Endothelial cell of umbilical vein (primary cell): ENCODE measurements around the gene C19orf85.

ENCODE experiments used
- EZH2 ChIP-seq: IDR thresholded peaks from 2 replicates; pipeline ENCODE4 v1.6.1; 2012; ENCODE audit warnings: borderline replicate concordance, low read depth, mild to moderate bottlenecking, moderate library complexity, low read length, inconsistent platforms; ENCODE audit not compliant: severe bottlenecking
- MYC ChIP-seq: IDR thresholded peaks from one replicate; pipeline ENCODE4 v1.6.1; 2011; ENCODE audit warnings: mild to moderate bottlenecking, low read depth, low read length
- POLR2A ChIP-seq: IDR thresholded peaks from 2 replicates; pipeline ENCODE4 v1.6.1; 2012; ENCODE audit warnings: low read depth, mild to moderate bottlenecking, control low read depth, low read length
- POLR2AphosphoS5 ChIP-seq: IDR thresholded peaks from 2 replicates; pipeline ENCODE4 v1.6.1; 2012; ENCODE audit warnings: low read depth, mild to moderate bottlenecking, control low read depth, low read length, moderate library complexity; ENCODE audit not compliant: insufficient read depth
- TF ChIP-seq, protein P1 (sequence below): IDR thresholded peaks from 2 replicates; pipeline ENCODE4 v1.6.1; 2011; ENCODE audit not compliant: insufficient read depth, insufficient read length
- TF ChIP-seq, protein P2 (sequence below), 2 donors: IDR thresholded peaks; 1 replicate in 1 of 2; 2 replicates in 1 of 2; pipeline ENCODE4 v1.5.1; 2011; ENCODE audit warnings: low read length in 2 of 2, mild to moderate bottlenecking in 2 of 2, moderate library complexity in 2 of 2, control low read depth in 1 of 2, inconsistent platforms in 1 of 2, low read depth in 1 of 2; ENCODE audit not compliant: insufficient read depth in 1 of 2; ENCODE audit errors: extremely low read depth in 1 of 2

DNA sequence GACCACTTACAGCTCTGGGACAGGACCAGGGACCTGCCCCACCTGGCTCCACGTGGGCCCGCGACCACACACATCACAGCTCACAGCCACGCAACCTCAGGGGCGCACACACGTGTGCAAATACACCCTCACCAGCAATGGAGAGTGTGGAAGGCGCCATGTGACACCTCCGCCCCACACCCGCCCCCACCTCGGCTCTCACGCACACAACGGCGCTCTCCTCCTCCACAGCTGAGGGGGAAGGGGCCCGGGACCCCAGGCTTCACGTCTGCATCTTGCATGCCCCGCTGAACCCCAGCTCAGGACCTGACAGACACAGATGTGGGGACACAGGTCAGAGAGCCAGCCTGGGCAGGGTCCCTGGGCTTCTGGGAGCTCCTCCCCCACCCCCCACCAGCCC, 15.1 kb downstream of the C19orf85 start:
- TF ChIP-seq, protein P1, sequence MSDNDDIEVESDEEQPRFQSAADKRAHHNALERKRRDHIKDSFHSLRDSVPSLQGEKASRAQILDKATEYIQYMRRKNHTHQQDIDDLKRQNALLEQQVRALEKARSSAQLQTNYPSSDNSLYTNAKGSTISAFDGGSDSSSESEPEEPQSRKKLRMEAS = no peak
- no peak for TF ChIP-seq MYC
- no peak for TF ChIP-seq POLR2A
- TF ChIP-seq, protein P2, sequence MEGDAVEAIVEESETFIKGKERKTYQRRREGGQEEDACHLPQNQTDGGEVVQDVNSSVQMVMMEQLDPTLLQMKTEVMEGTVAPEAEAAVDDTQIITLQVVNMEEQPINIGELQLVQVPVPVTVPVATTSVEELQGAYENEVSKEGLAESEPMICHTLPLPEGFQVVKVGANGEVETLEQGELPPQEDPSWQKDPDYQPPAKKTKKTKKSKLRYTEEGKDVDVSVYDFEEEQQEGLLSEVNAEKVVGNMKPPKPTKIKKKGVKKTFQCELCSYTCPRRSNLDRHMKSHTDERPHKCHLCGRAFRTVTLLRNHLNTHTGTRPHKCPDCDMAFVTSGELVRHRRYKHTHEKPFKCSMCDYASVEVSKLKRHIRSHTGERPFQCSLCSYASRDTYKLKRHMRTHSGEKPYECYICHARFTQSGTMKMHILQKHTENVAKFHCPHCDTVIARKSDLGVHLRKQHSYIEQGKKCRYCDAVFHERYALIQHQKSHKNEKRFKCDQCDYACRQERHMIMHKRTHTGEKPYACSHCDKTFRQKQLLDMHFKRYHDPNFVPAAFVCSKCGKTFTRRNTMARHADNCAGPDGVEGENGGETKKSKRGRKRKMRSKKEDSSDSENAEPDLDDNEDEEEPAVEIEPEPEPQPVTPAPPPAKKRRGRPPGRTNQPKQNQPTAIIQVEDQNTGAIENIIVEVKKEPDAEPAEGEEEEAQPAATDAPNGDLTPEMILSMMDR (IDR thresholded peaks at IDR 0.05; ENCODE audit: extremely low read depth in 1 of 2, insufficient read depth in 1 of 2, low read depth in 1 of 2, low read length in 2 of 2) = no peak
- TF ChIP-seq EZH2 = no peak
- TF ChIP-seq POLR2AphosphoS5 = no peak
